ENCODE measurements around the gene ADAM22.

DNA sequence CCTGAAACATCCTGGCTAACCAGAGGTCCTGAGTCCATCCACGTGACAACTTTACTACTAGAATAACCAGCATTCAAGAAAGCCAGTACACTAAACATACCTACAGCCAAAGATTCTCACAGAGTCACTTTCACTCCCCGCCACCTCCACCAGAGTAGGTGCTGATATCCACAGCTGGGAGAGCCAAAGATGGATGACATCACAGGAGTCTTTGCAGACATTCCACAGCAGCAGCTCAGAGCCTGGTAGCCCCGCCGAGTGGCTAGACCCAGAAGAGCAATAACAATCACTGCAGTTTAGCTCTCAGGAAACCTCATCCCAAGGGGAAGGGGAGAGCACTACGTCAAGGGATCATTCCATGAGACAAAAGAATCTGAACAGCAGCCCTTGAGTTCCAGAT is 13.5 kb upstream of the ADAM22 start:
- TF ChIP-seq CTCF (IDR thresholded peaks at IDR 0.05) (no peak), ZFX (IDR thresholded peaks at IDR 0.05; ENCODE audit: borderline replicate concordance) (no peak)

Data from 22Rv1 (cell line).